Stimulated activated CD8-positive, alpha-beta memory T cell treated with anti-CD3 and anti-CD28 coated beads, Interleukin-2, amount 100 ng/mL, for 1 hour (primary cell): Measurements from ENCODE around the gene DAPK2.
"Not testable (repeated sequence)": the region's sequence is repeated elsewhere in the genome, so short reads cannot be mapped to it uniquely, and the experiment has no call there.

Source experiments
- DNase-seq, 2 donors: peaks; one replicate each; pipeline ENCODE4 v3.0.0-alpha.2; 2020; ENCODE audit warnings: low read depth in 2 of 2

The DAPK2 gene

GRCh38 chr15:63915209-63915872 is 130.9 kb downstream of the DAPK2 start:
- DNase-seq: no peak

GRCh38 chr15:63913786-63914315 is 132.4 kb downstream of the DAPK2 start:
- DNase-seq: no peak

- no peak for DNase-seq
These were observed 132.9 kb downstream of the DAPK2 start for GRCh38 chr15:63913336-63913735.

GRCh38 chr15:63912061-63912615 is 134.1 kb downstream of the DAPK2 start:
- DNase-seq: no peak

- no peak for DNase-seq
These were observed 135.1 kb downstream of the DAPK2 start for GRCh38 chr15:63911160-63911559.

- DNase-seq: no peak
These were observed 136.4 kb downstream of the DAPK2 start for GRCh38 chr15:63909819-63910437.

- DNase-seq: no peak
These were observed 137.3 kb downstream of the DAPK2 start for GRCh38 chr15:63908991-63909390.

GRCh38 chr15:63908281-63908680 is 138.0 kb downstream of the DAPK2 start:
- DNase-seq: no peak

GRCh38 chr15:63907521-63907920 is 138.8 kb downstream of the DAPK2 start:
- no peak for DNase-seq

- no peak for DNase-seq
These were observed 140.1 kb downstream of the DAPK2 start for GRCh38 chr15:63906266-63906584.

- no peak for DNase-seq
These were observed 140.6 kb downstream of the DAPK2 start for GRCh38 chr15:63905558-63906265.

- DNase-seq: no peak
These were observed 141.2 kb downstream of the DAPK2 start for GRCh38 chr15:63905131-63905530.

GRCh38 chr15:63904042-63904441 is 142.2 kb downstream of the DAPK2 start:
- no peak for DNase-seq

GRCh38 chr15:63902671-63903035 is 143.6 kb downstream of the DAPK2 start:
- DNase-seq: no peak

GRCh38 chr15:63901912-63902670 is 144.2 kb downstream of the DAPK2 start:
- no peak for DNase-seq

GRCh38 chr15:63900306-63900705 is 146.0 kb downstream of the DAPK2 start:
- no peak for DNase-seq

GRCh38 chr15:63899606-63900005 is 146.7 kb downstream of the DAPK2 start:
- DNase-seq: not testable (repeated sequence)

GRCh38 chr15:63899193-63899592 is 147.1 kb downstream of the DAPK2 start:
- DNase-seq: no peak

- DNase-seq: peak in 1 of 2 donors; percentile 20
These were observed 149.8 kb downstream of the DAPK2 start for GRCh38 chr15:63896336-63897115.

- no peak for DNase-seq
These were observed 150.5 kb downstream of the DAPK2 start for GRCh38 chr15:63895787-63896218.

- no peak for DNase-seq
These were observed 151.1 kb downstream of the DAPK2 start for GRCh38 chr15:63895194-63895593.
